Measurements from ENCODE around the gene RARA. TPM values are rescaled to one million over a fixed set of nuclear protein-coding genes. Genes with fewer than 3 reads are reported as not detected.

Gene RARA
- total RNA-seq, 1 experiment from 2014 or later, result 35.1 TPM

DNA sequence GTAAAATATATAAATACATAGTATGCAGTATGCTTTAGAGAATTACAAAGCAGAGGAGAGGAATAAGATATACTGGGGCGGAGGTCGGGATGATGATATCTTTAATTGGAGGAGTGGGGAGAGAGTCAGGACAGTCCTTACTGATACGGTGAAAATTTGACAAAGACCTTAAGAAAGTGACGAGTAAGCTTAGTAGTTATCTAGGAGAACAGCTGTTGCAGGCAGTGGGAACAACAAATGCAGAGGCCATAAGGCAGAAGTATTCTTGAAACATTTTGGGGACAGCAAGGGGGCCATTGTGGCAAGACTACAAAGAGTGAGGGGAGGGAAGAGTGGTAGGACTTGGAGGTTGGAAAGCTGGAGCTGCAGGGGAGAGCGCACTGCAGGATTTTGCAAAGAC, 43.6 kb upstream of the RARA start (continued):
- TF ChIP-seq YY1 (IDR thresholded peaks at IDR 0.05; ENCODE audit: extremely low read depth, insufficient replicate concordance, low read depth, low read length), result no peak

- Histone ChIP-seq H3K4me2 (ENCODE audit: low read length) (no peak overlapping the region), H3K9me2 (ENCODE audit: insufficient read depth) (no peaks in the 10 kb centered on the region), H3K4me1 (ENCODE audit: control insufficient read depth in 1 of 2, insufficient read depth in 2 of 2, low read length in 2 of 2) (0 out of 4 replicates have a peak, but pooled peaks cover 0 to 5% of the 10 kb centered on the region in 2 experiments), H2AFZ (ENCODE audit: low read depth, low read length, poor library complexity, severe bottlenecking) (no peak overlapping the region), H3K4me3 (replicated peaks in 1 of 2; ENCODE audit: low read depth in 1 of 2, low read length in 2 of 2) (no peak overlapping the region), H3K79me2 (ENCODE audit: insufficient read depth, low read length) (peaks cover 4% of the 10 kb centered on the region; the same call in 1 of the 2 replicates), H3K9me3 (ENCODE audit: control insufficient read depth in 1 of 2, insufficient read depth in 1 of 2, low read depth in 1 of 2, low read length in 2 of 2) (no peaks in the 10 kb centered on the region), H3K27ac (ENCODE audit: low read depth, low read length) (no peak overlapping the region), H3K27me3 (ENCODE audit: insufficient read depth, low read length) (no peaks in the 10 kb centered on the region), H3K36me3 (ENCODE audit: control insufficient read depth in 1 of 2, insufficient read depth in 2 of 2, low read length in 2 of 2) (peaks cover 24 to 28% of the 10 kb centered on the region in 2 experiments; a peak in 3 of 4 replicates), H4K20me1 (ENCODE audit: insufficient read depth) (no peaks in the 10 kb centered on the region), H3K9ac (ENCODE audit: low read length) (no peak overlapping the region)
- ChIA-PET RAD21 (ENCODE audit: low non-redundant PET in 1 of 2, low total read pairs in 2 of 2, uncharacterized antibody in 2 of 2, unreplicated experiment in 2 of 2) (no interaction called here), POLR2A (no interaction called here), CTCF (no interaction called here)
- ATAC-seq (no peak), DNase-seq (ENCODE audit: low read depth, low spot score) (no peak)
- no TSS peak for BruUV-seq (replicated peaks)
- intact Hi-C loops (cut with micrococcal nuclease), result no loop called here
- no peak for TF ChIP-seq SIN3A (IDR thresholded peaks at IDR 0.05; ENCODE audit: low read depth)
- no peak for TF ChIP-seq POLR2A (IDR thresholded peaks at IDR 0.05; ENCODE audit: borderline replicate concordance, extremely low read depth, insufficient read depth, insufficient read length)
- TF ChIP-seq TCF7L2 (IDR thresholded peaks at IDR 0.05; ENCODE audit: borderline replicate concordance, extremely low read depth, insufficient read depth, insufficient read length), result no peak
- TF ChIP-seq POLR2AphosphoS5 (IDR thresholded peaks at IDR 0.05; ENCODE audit: low read depth, low read length), result no peak
- TF ChIP-seq CBX3 (IDR thresholded peaks at IDR 0.05; ENCODE audit: low read depth), result no peak
- TF ChIP-seq CEBPB (IDR thresholded peaks at IDR 0.05; ENCODE audit: low read depth), result no peak
- no peak for TF ChIP-seq YY1 (IDR thresholded peaks at IDR 0.05; ENCODE audit: extremely low read depth, insufficient replicate concordance, low read depth, low read length)
- TF ChIP-seq RAD21 (IDR thresholded peaks at IDR 0.05; ENCODE audit: low read depth), result no peak
- no peak for TF ChIP-seq EGR1 (IDR thresholded peaks at IDR 0.05; ENCODE audit: low read depth)
- no peak for TF ChIP-seq ZFX (IDR thresholded peaks at IDR 0.05)
- TF ChIP-seq FOSL1 (IDR thresholded peaks at IDR 0.05; ENCODE audit: low read depth), result no peak
- TF ChIP-seq ZNF274 (IDR thresholded peaks at IDR 0.05; ENCODE audit: low read depth, low read length), result no peak
- TF ChIP-seq, protein P1, sequence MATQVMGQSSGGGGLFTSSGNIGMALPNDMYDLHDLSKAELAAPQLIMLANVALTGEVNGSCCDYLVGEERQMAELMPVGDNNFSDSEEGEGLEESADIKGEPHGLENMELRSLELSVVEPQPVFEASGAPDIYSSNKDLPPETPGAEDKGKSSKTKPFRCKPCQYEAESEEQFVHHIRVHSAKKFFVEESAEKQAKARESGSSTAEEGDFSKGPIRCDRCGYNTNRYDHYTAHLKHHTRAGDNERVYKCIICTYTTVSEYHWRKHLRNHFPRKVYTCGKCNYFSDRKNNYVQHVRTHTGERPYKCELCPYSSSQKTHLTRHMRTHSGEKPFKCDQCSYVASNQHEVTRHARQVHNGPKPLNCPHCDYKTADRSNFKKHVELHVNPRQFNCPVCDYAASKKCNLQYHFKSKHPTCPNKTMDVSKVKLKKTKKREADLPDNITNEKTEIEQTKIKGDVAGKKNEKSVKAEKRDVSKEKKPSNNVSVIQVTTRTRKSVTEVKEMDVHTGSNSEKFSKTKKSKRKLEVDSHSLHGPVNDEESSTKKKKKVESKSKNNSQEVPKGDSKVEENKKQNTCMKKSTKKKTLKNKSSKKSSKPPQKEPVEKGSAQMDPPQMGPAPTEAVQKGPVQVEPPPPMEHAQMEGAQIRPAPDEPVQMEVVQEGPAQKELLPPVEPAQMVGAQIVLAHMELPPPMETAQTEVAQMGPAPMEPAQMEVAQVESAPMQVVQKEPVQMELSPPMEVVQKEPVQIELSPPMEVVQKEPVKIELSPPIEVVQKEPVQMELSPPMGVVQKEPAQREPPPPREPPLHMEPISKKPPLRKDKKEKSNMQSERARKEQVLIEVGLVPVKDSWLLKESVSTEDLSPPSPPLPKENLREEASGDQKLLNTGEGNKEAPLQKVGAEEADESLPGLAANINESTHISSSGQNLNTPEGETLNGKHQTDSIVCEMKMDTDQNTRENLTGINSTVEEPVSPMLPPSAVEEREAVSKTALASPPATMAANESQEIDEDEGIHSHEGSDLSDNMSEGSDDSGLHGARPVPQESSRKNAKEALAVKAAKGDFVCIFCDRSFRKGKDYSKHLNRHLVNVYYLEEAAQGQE (IDR thresholded peaks at IDR 0.05; ENCODE audit: low read depth), result no peak
Measured at GRCh38 chr17:40266882-40267281, 42.1 kb upstream of the RARA start.

Data from HCT116 (cell line).